Colonic mucosa (tissue), 4 donors: Measurements from ENCODE around the gene NBAS. TPM values are rescaled to one million over a fixed set of nuclear protein-coding genes. Genes with fewer than 3 reads are reported as not detected.

Experiments
- DNase-seq: peaks from one replicate; pipeline ENCODE4 v3.0.0-alpha.2; 2020
- H3K27ac ChIP-seq: fragments of 200-600 bp; one replicate; pipeline ENCODE4 v1.8.0; 2021
- H3K27me3 ChIP-seq: fragments of 200-600 bp; one replicate; pipeline ENCODE4 v1.8.0; 2021
- H3K36me3 ChIP-seq: fragments of 200-600 bp; one replicate; pipeline ENCODE4 v1.8.0; 2021
- H3K4me1 ChIP-seq: fragments of 200-600 bp; one replicate; pipeline ENCODE4 v1.8.0; 2021; ENCODE audit warnings: mild to moderate bottlenecking
- H3K4me3 ChIP-seq: fragments of 200-600 bp; one replicate; pipeline ENCODE4 v1.8.0; 2021
- H3K9ac ChIP-seq, 2 donors: one replicate each; pipeline ENCODE4 v1.7.0; 2013; ENCODE audit warnings: control low read depth in 2 of 2, low read depth in 2 of 2, low read length in 2 of 2
- H3K9me3 ChIP-seq: fragments of 200-600 bp; one replicate; pipeline ENCODE4 v1.8.0; 2021
- intact Hi-C: fragments of 100-400 bp; cut with DNase I; formaldehyde crosslinking; loops from one replicate; pipeline ENCODE4 v1.14.1; 2022
- total RNA-seq, 2 donors: library from RNA; stranded (reverse); fragmentation: NEBNext Ultra II Directional in 1 of 2; extraction: Animal tissue kit (Norgen Biotek cat#: 25700) in 1 of 2; gene quantifications; one replicate each; pipeline ENCODE4 v1.2.1, GENCODE V29; 2021
- TF ChIP-seq, protein P1 (sequence below): fragments of 200-600 bp; IDR thresholded peaks from one replicate; pipeline ENCODE4 v1.8.0; 2022; ENCODE audit warnings: antibody characterized with exemption, mild to moderate bottlenecking
- donor health status: healthy.
- donor health status: DM: no; HTN: no; CAD: no.
- donor health status: DM: no; HTN: no; CAD: no.

The NBAS gene
- total RNA-seq, 2 donors from 2014 or later, result 34.4 to 38.9 TPM

DNA sequence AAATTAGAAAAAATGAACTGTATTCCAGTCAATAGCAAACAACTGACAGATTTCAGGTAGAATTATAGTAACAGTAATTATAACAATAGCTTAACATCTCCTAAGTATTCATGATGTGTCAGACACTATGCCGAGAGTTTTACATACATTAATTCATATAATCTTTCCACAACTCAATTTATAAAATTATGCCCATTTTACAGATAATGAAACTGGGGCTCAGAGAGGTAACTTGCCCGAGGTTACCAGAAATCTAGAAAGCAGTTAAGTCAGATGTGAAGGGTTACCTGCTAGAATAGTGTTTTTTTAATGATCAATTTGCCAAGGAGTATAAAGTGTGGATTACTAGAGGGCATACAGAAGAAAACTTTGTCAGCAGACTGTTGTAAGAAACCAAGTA is 12.2 kb downstream of the NBAS start:
- H3K4me3 ChIP-seq, result no peak overlapping the region
- H3K4me1 ChIP-seq, result no peaks in the 10 kb centered on the region
- DNase-seq, result no peak
- H3K9ac ChIP-seq, result no peak overlapping the region
- no peaks in the 10 kb centered on the region for H3K9me3 ChIP-seq
- no peaks in the 10 kb centered on the region for H3K36me3 ChIP-seq
- intact Hi-C loops, result no loop called here
- no peak overlapping the region for H3K27ac ChIP-seq
- TF ChIP-seq, protein P1, sequence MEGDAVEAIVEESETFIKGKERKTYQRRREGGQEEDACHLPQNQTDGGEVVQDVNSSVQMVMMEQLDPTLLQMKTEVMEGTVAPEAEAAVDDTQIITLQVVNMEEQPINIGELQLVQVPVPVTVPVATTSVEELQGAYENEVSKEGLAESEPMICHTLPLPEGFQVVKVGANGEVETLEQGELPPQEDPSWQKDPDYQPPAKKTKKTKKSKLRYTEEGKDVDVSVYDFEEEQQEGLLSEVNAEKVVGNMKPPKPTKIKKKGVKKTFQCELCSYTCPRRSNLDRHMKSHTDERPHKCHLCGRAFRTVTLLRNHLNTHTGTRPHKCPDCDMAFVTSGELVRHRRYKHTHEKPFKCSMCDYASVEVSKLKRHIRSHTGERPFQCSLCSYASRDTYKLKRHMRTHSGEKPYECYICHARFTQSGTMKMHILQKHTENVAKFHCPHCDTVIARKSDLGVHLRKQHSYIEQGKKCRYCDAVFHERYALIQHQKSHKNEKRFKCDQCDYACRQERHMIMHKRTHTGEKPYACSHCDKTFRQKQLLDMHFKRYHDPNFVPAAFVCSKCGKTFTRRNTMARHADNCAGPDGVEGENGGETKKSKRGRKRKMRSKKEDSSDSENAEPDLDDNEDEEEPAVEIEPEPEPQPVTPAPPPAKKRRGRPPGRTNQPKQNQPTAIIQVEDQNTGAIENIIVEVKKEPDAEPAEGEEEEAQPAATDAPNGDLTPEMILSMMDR, result no peak
- no peaks in the 10 kb centered on the region for H3K27me3 ChIP-seq

DNA sequence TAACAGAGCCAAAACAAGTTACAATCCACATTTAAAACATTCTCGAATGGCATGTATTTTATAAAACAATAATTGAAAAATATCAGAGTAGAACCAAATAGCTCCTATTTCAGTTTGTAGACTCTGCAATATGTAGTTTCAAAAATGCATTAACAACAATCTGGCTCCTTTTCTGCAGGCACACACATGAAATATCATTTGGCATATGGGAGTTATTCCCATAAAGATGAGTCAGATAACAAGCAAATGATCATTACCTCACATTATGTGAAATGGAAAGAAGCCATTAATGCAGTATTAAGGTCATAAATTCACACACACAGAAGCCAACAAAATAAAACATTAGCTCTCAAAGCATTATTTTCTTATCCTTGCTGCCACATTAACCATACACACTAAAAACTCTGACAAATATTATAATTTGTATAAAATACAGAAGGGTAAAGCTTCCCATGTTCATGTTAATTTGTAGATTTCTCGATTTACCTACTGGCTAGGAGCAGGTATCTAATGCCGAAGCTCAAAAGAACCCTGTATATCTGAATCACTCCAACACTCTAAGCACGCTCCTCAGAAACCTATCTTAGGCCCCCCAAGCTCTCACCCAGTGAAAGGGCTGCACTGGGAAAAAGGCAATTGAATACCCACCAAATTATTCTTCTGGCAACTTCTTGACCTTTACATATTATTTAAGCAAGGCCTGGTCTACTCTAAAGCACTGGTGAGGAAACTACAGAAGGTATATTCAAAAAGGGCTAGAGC is 13.8 kb downstream of the NBAS start:
- Histone ChIP-seq H3K9me3 (no peaks in the 10 kb centered on the region), H3K4me1 (no peaks in the 10 kb centered on the region), H3K4me3 (no peak overlapping the region), H3K27ac (no peak overlapping the region), H3K36me3 (no peaks in the 10 kb centered on the region), H3K9ac (no peak overlapping the region), H3K27me3 (no peaks in the 10 kb centered on the region)
- DNase-seq, result no peak
- intact Hi-C loops, result no loop called here
- TF ChIP-seq, protein P1, result no peak

DNA sequence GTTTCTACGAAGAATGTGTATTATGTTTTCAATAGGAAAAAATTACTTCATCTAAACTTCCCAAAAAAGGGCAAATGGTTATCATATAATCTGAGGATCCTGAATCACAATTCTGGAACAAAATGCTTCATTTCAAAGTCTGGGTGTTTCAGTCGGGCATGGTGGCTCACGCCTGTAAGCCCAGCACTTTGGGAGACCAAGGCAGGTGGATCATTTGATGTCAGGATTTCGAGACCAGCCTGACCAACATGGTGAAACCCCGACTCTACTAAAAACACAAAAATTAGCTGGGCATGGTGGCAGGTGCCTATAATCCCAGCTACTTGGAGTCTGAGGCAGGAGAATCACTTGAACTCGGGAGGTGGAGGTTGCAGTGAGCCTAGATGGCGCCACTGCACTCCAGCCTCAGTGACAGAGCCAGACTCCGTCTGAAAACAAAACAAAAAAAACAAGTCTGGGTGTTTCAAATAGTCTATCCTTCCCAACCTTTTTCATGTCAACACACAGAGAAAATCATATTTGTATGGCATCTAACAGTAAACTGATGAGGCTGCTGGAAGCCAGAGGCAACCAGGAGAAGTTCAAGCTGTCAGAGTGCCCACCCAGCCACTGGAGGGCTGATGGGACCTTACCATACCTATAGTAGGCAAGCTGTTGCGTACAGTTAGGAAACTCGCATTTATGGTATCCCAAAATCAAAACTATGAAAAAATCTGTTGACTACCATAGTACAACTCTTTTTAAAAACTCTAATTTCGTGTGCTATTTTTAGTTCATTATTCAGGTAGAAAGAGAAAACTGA is 14.6 kb downstream of the NBAS start:
- no peak for DNase-seq
- Histone ChIP-seq H3K27ac (no peak overlapping the region), H3K9ac (no peak overlapping the region), H3K36me3 (no peaks in the 10 kb centered on the region), H3K4me3 (no peak overlapping the region), H3K9me3 (no peaks in the 10 kb centered on the region), H3K27me3 (no peaks in the 10 kb centered on the region), H3K4me1 (no peaks in the 10 kb centered on the region)
- intact Hi-C loops, result no loop called here
- TF ChIP-seq, protein P1, result no peak

DNA sequence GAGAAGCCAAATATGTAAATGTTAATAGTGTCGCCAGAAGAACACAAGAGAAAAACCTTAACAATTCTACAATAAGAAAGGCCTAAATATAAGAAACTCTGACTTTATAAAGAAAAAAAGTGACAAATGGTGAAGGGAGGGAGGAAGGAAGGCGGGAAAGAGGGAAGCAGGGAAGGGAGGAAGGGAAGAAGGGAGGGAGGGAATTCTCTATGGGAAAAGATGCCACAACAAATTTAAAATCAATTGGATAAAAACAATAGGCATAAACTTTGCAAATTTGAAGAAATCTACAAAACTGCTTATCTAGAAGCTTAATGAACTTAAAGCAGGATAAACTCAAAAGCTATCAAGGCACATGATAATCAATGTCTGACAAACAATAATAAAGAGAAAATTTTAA is 16.9 kb downstream of the NBAS start:
- TF ChIP-seq, protein P1, result no peak
- intact Hi-C loops, result no loop called here
- Histone ChIP-seq H3K9me3 (no peaks in the 10 kb centered on the region), H3K4me1 (no peaks in the 10 kb centered on the region), H3K27ac (no peak overlapping the region), H3K36me3 (no peaks in the 10 kb centered on the region), H3K9ac (no peak overlapping the region), H3K27me3 (no peaks in the 10 kb centered on the region), H3K4me3 (no peak overlapping the region)
- no peak for DNase-seq

DNA sequence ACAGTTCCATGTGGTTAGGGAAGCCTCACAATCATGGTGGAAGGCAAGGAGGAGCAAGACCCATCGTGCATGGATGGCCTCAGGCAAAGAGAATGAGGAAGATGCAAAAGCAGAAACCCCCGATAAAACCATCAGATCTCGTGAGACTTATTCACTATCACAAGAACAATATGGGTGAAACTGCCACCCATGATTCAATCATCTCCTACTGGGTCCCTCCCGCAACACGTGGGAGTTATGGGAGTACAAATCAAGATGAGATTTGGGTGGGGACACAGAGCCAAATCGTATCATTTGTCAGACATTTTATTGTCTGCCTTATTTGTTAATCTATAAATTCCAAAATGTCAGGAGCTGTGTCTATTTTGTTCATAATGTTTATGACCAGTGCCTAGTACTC is 17.6 kb downstream of the NBAS start:
- no peak for DNase-seq
- intact Hi-C loops, result no loop called here
- no peaks in the 10 kb centered on the region for H3K9me3 ChIP-seq
- TF ChIP-seq, protein P1, result no peak
- no peaks in the 10 kb centered on the region for H3K27me3 ChIP-seq
- no peaks in the 10 kb centered on the region for H3K4me1 ChIP-seq
- no peaks in the 10 kb centered on the region for H3K36me3 ChIP-seq
- no peak overlapping the region for H3K4me3 ChIP-seq
- H3K27ac ChIP-seq, result no peak overlapping the region
- no peak overlapping the region for H3K9ac ChIP-seq
